Inflammatory macrophage treated with lipopolysaccharide for 4 hours (primary cell): Measurements from ENCODE around the gene C11orf98.
"Not testable (repeated sequence)": the region's sequence is repeated elsewhere in the genome, so short reads cannot be mapped to it uniquely, and the experiment has no call there.

Experiments
- DNase-seq: peaks from one replicate; pipeline ENCODE4 v3.0.0-alpha.2; 2020

C11orf98 gene

DNA sequence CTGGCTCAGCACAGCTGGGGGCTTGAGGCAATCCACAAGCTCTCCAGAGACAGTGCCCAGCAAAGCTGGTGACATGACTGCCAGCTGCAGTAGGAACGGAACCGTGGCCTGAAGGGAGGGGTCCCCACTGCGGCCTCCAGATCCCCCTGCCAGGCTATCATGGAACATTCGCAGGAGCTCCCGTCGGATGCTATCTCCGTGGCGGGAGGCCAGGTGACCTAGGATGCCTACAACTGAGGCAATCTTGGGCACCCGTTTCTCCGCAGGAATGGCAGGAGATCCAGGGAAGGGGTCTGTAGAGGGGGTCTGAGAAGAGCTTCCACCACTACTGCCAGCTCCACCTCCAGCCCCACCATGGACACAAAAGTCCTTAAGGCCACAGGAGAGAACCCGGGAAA, 16.0 kb downstream of the C11orf98 start:
- no peak for DNase-seq

DNA sequence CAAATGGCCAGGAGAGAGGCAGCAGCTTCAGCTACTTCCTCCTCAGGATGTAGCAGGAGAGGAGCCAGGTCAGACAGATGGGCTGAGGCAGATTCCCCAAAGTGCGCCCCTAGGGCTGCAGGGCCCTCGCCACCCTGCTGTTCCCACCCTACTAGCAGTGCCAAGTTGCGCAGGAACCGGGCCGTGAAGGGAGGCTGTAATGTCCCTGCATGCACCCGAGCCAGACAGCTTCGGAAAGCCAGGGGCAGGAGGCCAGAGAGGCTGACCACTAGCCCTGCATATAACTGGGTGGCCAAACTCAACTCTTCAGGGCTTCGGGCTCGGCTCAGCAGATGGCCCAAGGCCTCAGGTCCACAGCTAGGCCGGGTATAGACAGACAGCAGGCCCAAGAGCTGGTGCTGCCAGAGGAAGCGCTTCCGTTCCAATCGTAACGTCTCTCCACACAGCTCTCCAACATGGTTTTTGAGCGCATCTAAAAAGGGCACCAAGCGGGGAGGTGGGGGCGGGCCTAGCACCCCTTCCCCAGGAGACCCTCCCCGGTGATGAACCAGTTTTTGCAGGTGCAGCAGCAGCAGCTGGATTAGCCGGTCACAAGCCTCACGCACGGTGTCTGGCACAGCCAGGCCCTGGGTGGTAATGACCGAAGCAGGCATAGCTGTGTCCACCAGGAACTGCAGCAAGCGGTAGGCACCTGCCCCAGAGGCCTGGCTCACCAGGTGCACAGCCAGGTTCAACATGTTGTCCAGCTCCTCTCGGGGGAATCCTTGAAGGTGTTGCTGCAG, 16.6 kb downstream of the C11orf98 start:
- DNase-seq, result no peak

DNA sequence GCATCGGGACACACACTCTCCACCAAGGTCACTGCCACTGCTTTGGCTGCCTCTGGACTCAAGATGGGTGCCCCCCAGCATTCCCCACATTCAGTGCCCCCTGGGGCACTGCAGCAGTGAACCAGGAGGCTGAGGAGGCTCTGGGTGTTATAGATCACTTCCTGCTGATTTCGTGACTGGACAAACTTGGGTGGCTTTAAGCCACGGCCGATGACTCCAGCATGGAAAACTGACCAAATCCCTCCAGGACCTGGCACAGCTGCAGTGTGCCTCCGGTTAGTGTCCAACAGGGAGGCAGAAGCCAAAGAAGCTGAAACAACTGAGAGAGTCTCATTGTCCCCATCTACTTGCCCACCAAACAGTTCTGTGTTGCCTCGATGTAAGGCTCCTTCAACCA, 17.4 kb downstream of the C11orf98 start:
- no peak for DNase-seq

DNA sequence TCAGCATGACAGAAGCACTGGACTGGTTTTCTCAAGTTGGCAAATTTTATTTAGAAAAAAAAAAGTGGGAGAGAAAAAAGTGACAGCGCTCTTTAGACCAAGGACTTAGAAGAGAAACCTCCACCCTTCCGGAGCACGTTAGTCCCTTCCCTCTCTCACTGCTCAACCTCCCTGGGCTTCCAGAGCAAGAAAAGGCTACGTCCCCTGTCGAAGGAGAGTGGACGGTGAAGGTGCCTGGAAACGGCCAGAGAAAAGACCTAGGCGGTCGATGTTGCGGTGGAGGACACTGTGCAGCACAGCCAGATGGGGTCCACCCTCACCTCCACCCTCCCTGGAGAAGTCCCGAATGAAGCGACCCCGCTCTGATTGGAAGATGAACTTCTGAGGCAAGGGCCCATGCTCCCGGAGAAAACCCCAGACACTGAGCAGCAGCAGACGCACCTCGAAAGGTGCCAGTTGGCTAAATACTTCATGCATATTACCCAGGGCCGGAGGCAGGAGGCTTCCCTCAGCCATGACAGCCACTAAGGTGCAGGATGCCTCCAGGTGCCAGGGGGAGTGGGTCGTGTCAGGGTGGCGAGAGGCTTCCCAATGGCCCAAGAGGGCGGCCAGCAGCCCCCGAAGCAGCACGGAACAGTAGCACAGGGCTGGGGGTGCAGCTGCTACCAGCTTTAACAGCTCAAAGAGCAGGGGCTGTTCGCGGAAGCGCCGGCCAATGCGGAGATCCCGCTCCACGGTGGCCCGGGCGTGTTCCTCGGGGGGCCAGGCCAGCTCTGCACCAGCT, 18.0 kb downstream of the C11orf98 start:
- DNase-seq, result no peak

DNA sequence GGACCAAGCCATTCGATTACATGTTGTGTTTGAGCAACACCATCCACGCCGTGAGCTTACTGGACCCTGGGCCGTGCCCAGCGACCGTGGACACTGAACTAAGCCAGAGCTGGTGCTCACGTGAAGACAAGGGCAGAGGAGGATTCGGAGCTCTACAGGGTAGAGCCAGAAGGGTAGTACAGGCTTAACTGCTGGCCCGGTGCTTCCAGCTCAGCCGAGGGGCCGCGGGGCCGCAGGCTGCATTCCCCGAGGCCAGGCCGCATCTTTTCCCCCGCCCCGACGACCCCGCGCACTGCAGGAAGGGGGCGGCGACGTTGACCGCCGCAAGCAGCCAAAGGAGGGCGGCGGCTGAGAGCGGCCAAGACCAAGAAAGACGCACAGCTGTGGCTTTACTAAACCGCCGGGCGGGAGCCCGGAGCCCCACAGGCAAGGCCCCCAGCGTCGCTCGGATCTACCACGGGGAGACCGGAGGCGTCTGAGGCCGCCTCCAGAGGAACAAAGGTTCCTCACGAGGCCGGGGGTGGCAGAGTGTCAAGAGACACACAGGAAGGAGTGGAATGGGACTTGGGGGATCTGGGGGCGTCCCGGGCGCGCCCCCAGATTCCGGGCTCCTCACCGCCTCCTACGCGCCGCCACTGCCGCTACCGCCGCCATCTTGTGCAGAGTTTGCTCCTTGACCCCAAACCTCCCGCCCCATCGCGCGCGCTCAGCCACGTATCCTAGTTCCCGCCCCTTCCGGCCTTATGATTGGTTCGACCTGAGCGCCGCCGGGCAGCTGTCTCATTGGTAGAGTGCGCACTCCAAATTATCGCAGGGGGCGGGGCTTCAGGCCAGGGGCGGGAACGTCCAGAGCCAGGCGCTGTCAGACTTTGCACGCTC, 18.8 kb downstream of the C11orf98 start, which contains the start of gene GANAB:
Gene GANAB (minus strand): TSS at position 668 of the 879 bp plus-strand sequence. CDS start 14 bp downstream, at position 654.
- peak; percentile 99 for DNase-seq

DNA sequence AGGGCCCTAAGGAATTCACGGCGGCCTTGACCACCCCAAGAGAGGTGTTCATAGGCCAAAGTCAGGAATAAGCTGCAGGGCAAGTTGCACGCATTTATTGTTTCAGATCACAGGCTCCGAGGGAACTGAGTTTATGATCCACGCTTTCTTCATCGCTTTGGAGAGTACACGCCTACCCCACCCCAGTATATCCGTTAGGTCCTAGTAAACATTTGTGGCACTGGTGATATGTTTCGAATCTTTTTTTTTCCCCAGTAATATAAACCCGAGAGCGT, 19.4 kb downstream of the C11orf98 start:
- no peak for DNase-seq

DNA sequence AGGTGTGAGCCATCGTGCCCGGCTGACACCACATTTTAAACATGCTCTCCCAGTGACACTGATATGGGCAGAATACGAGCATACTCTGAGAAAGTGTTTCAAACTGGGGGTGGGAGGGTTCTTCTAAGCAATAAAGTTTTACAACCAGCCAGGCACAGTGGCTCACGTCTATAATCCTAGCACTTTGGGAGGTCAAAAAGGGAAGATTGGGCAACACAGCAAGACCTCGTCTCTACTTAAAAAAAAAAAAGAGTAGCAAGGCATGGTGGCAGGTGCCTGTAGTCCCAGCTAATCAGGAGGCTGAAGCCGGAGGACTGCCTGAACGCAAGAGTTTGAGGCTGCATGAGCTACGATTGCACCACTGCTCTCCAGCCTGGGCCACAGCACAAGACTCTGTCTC, 20.8 kb downstream of the C11orf98 start:
- DNase-seq, result no peak

DNA sequence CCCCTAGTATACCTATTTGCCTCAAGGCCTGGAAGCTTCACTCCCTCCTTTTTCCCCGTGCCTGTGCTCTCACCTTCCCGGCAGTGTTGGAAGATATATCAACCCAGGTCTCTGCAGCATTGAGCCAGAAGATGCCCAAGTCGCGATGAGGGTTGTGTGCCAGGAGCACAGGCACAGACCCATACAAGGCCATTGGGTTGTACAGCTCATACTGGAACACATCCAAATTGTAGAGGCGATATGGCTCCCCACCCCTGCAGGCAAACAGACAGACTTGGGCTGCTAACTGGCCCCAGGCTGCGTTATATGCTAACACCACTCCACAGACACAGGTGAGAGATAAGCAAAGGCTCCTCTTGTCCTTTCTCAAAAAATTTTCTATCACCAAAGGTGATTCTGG, 32.5 kb downstream of the C11orf98 start:
- no peak for DNase-seq

DNA sequence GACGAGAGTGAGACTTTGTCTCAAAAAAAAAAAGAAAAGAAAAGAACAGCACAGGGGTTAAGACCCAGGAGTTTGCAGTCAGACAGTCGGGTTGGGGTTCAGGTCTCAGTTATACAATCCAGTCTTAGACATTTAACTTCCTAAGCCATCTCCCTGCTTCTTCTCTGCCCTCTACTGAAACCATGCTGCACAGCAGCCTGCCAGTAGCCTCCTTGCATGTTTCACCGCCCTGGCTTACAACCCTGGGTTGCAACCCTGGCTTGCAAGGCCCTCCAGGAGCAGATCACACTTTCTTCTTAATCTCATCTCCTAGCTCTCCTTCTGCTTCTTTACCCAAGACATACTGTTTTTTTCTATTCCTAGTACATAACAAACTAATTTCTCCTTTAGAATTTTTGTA, 37.3 kb downstream of the C11orf98 start:
- DNase-seq, result no peak

DNA sequence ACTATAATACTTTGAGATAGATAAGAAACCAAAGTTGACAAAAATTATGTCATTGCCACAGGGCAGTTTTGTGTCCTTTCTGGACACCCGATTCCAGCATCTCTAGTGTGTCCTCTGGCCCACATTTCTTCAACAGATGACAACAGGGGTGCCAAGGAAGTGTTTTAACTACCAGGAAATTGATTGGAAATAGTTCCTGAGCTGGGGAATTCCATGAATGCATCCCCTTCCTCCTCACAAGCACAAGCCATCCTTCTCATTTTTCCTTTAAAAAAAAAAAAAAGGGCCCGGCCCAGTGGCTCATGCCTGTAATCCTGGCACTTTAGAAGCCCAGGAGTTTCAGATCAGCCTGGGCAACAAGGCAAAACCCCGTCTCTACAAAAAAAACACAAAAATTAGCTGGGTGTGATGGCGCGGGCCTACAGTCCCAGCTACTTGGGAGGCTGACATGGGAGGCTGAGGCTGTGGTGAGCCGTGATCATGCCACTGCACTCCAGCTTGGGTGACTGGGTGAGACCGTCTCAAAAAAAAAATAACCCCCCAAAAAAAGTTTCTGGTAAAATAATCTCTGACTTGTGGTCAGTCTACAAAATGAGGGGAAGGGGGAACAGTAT, 42.4 kb downstream of the C11orf98 start:
- DNase-seq, result no peak

DNA sequence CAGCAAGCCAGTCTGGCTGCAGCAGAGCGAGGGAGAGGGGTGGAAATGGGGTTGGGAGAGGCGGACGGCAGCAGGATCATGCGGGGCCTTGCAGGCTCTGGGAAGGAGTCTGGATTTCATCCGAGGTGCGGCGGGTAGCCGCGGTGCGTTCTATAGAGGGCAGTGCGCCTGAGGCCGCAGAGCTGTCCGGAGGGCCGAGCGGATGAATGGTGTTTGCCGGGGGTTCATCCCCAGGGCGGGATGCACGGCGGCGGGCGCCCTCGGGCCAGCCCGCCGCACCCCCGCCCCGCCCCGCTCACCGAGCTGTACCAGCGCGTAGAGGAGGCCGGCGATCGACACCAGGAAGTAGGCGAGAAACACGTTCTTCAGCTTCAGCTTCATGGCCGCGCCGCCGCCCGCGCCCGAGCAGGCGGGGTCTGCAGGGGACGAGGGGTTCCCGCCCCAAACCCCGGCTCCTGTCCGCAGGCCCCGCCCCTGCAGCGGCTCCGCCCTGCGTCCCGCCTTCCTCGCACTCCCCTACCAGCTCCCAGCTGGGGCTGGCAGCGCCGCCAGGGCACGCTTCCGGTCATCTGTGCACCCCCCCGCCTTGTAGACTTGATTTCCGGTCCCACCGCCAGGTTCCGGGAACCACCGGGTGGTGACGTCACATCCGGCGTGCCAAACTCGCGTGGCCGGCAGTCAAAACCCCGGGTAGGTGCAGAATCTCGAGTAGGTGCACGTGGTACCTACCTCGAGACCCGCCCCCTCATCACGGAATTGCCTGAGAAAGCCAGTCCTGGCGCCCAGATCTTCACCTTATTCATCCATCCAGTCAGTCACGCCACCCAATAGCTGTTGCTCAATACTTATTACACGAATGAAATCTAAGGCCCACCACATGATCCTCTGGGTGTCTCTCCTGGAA, 43.2 kb downstream of the C11orf98 start, which contains the start of gene B3GAT3:
Gene B3GAT3 (minus strand): TSS at position 420 of the 904 bp plus-strand sequence. CDS start 39 bp downstream, at position 381.
- peak; percentile 99 for DNase-seq

DNA sequence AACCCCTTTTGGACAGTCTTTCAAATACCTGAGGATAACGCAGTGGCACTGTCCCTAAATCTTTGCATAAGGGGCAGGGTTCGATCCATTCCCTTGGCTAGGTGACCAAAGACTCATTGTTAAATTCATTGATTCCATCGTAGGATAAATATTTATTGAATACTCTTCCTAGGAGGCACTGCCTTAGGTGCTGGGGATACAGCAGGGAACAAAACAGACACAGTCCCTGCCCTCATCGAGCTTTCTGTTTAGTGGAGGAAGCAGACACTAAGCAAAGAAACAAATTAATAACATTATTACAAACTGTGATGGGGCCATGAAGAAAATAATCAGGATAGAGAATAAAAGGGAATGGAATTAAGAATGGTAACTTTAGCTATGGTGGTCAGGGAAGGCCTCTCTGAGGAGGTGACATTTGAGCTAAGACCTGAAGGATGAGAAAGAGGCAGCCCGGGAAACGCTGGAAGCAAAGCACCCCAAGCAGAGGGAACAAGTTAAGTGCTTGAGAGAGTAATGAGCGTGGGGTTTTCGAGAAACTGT, 43.9 kb downstream of the C11orf98 start:
- DNase-seq, result no peak

DNA sequence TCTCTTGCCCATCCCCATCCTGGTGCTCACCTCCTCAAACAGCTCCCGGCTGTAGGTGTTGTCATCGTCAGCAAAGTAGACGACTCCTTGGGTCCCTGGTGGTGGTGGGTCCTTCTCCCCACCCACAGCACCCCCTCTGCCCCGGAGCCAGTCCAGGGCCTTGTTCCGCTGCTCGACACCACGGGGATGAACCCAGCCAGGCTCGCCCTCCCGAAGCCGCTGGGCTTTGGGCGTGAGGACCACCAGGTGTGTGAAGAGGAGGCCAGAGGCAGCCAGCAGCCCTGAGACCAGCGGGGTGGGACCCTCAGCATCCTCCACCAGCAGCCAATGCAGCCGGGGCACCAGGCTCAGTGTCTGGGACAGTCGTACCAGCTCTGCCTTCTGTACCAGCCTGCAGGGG, 48.1 kb downstream of the C11orf98 start:
- DNase-seq, result not testable (repeated sequence)

DNA sequence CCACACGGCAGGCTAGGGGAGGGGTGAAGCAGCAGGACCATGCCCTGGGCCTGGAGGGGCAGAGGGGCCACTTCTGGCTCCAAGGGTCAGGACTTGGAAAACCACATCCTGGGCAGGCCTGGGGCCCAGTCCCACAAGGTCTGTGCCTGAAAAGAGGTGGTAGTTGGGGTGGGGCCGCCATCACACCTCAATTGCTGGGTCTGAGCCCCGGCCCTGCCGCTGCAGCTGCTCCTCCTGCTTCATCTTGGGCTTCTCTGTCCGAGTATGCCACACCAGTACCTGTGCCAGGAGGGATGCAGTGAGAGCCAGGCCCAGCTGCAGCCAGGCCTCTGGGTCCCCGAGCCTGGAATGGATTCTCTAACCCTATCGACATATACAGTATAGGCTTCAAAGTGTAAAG, 49.5 kb downstream of the C11orf98 start:
- no peak for DNase-seq

DNA sequence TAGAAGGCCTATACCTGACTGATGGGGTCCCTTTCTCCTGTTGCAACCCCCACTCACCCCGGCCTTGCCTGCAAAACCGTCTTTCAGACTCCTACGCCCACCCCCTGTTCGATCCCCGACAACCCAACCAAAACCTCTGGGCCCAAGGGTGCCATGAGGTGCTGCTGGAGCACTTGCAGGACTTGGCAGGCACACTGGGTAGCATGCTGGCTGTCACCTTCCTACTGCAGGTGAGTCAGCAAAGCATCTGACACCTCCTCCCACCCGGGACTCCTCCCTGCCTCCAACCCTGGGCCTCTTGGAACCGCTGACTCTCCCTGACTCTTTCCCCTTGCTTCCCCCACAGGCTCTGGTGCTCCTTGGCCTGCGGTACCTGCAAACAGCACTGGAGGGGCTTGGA, 50.7 kb downstream of the C11orf98 start:
- DNase-seq, result no peak

DNA sequence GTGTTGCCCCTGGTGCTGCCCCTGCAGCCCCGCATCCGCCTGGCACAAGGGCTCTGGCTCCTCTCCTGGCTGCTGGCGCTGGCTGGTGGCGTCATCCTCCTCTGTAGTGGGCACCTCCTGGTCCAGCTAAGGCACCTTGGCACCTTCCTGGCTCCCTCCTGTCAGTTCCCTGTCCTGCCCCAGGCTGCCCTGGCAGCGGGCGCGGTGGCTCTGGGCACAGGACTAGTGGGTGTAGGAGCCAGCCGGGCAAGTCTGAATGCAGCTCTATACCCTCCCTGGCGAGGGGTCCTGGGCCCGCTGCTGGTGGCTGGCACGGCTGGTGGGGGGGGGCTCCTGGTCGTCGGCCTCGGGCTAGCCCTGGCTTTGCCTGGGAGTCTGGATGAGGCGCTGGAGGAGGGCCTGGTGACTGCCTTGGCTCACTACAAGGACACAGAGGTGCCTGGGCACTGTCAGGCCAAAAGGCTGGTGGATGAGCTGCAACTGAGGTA, 51.7 kb downstream of the C11orf98 start:
- no peak for DNase-seq
